GM12878 (cell line): ENCODE data around the gene BORCS5. TPM values are rescaled to one million over a fixed set of nuclear protein-coding genes. Genes with fewer than 3 reads are reported as not detected.

Source experiments
- ATAC-seq: fragments of 200-7000 bp; cut with Tn5 transposase; 3 replicates; pipeline ENCODE4 v1.9.1; 2020; ENCODE audit warnings: mild to moderate bottlenecking, moderate library complexity
- BruUV-seq: library from RNA; stranded (reverse); fragments of 400-500 nt; replicated peaks from 2 replicates; lab custom pipeline; 2021; lab: Mats Ljungman, UMichigan
- CTCF ChIA-PET: fragments of 300-600 bp; sonication (Branson Sonifier 250); formaldehyde crosslinking; extraction: SDS; loops from one replicate; lab custom pipeline; 2021; ENCODE audit warnings: inconsistent platforms; lab: Yijun Ruan, JAX
- POLR2A ChIA-PET: fragments of 350-600 bp; formaldehyde crosslinking; extraction: SDS; loops from one replicate; lab custom pipeline; 2021; ENCODE audit warnings: inconsistent platforms; lab: Charles Lee
- RAD21 ChIA-PET: fragments of 300-600 bp; sonication (Branson Sonifier 250); formaldehyde crosslinking; loops from one replicate; lab custom pipeline; 2023; ENCODE audit warnings: antibody characterized with exemption; ENCODE audit not compliant: unreplicated experiment; lab: Charles Lee
- SMC1A ChIA-PET: fragments of 300-600 bp; sonication (Branson Sonifier 250); formaldehyde crosslinking; loops from one replicate; lab custom pipeline; 2023; ENCODE audit not compliant: unreplicated experiment, uncharacterized antibody; lab: Charles Lee
- DNase-seq: peaks from one replicate; pipeline ENCODE4 v3.0.0-alpha.2; 2011; ENCODE audit warnings: low read depth, low spot score
- FAIRE-seq: peaks from 3 replicates; lab custom pipeline; 2011; peaks lifted over from hg19 to GRCh38; lab: Jason Lieb, UNC
- H2AFZ ChIP-seq: 2 replicates; pipeline ENCODE4 v1.6.0; 2011; ENCODE audit warnings: low read depth, low read length, control low read depth; ENCODE audit not compliant: control insufficient read depth
- H3K27ac ChIP-seq: 2 replicates; pipeline ENCODE4 v1.5.1; 2011; ENCODE audit warnings: control low read depth; ENCODE audit not compliant: control insufficient read depth, insufficient read depth
- H3K27me3 ChIP-seq, 2 experiments: replicated peaks in 1 of 2; 2 replicates each; pipeline versions ENCODE4 v1.6.0 to v1.6.1; 2011; ENCODE audit warnings: low read length in 1 of 2; ENCODE audit not compliant: control insufficient read depth in 2 of 2, insufficient read depth in 2 of 2
- H3K36me3 ChIP-seq, 2 experiments: 2 replicates each; pipeline ENCODE4 v1.5.1; 2011; ENCODE audit warnings: low read length in 1 of 2; ENCODE audit not compliant: control insufficient read depth in 2 of 2, insufficient read depth in 2 of 2
- H3K4me1 ChIP-seq: 2 replicates; pipeline ENCODE4 v1.6.1; 2011; ENCODE audit warnings: mild to moderate bottlenecking, low read length, moderate library complexity, mixed read lengths; ENCODE audit not compliant: control insufficient read depth, insufficient read depth
- H3K4me2 ChIP-seq: 2 replicates; pipeline ENCODE4 v1.6.0; 2011; ENCODE audit warnings: control low read depth; ENCODE audit not compliant: control insufficient read depth, insufficient read depth
- H3K4me3 ChIP-seq: fragments of 200-600 bp; sonication (generic); 2 replicates; pipeline ENCODE4 v1.5.1; 2016
- H3K79me2 ChIP-seq: 2 replicates; pipeline ENCODE4 v1.6.0; 2011; ENCODE audit warnings: low read length; ENCODE audit not compliant: control insufficient read depth, insufficient read depth
- H3K9ac ChIP-seq: 2 replicates; pipeline ENCODE4 v1.8.0; 2011; ENCODE audit warnings: low read length, control low read depth, mixed read lengths; ENCODE audit not compliant: control insufficient read depth, insufficient read depth
- H3K9me3 ChIP-seq: replicated peaks from 3 replicates; pipeline ENCODE4 v1.5.1; 2011; ENCODE audit warnings: mild to moderate bottlenecking, low read length; ENCODE audit not compliant: control insufficient read depth, insufficient read depth
- H4K20me1 ChIP-seq: 2 replicates; pipeline ENCODE4 v1.6.0; 2011; ENCODE audit not compliant: control insufficient read depth, insufficient read depth
- NR2C2 ChIP-seq: IDR thresholded peaks from 2 replicates; pipeline ENCODE4 v1.6.1; 2011; ENCODE audit warnings: borderline replicate concordance, low read depth; ENCODE audit not compliant: control insufficient read depth, insufficient read length
- RAD51 ChIP-seq: fragments of 450-650 bp; IDR thresholded peaks from 2 replicates; pipeline ENCODE4 v1.6.1; 2016; ENCODE audit warnings: moderate library complexity, mild to moderate bottlenecking, inconsistent platforms
- RB1 ChIP-seq: fragments of 450-650 bp; formaldehyde crosslinking; IDR thresholded peaks from 2 replicates; pipeline ENCODE4 v1.6.1; 2017; ENCODE audit warnings: mild to moderate bottlenecking, borderline replicate concordance
- SIN3A ChIP-seq: IDR thresholded peaks from 2 replicates; pipeline ENCODE4 v1.6.1; 2012; ENCODE audit warnings: low read depth, low read length, improper control_type of control experiment
- SMARCA5 ChIP-seq: fragments of 450-650 bp; IDR thresholded peaks from 2 replicates; pipeline ENCODE4 v1.6.1; 2017; ENCODE audit warnings: mild to moderate bottlenecking
- SREBF1 ChIP-seq: IDR thresholded peaks from 2 replicates; pipeline ENCODE4 v1.6.1; 2012; ENCODE audit warnings: mild to moderate bottlenecking, low read length
- SUPT20H ChIP-seq: IDR thresholded peaks from 2 replicates; pipeline ENCODE4 v1.6.1; 2011; ENCODE audit warnings: low read depth, mild to moderate bottlenecking, low read length, moderate library complexity, borderline replicate concordance; ENCODE audit not compliant: control insufficient read depth
- TARDBP ChIP-seq: IDR thresholded peaks from 2 replicates; pipeline ENCODE4 v1.6.1; 2016; ENCODE audit warnings: borderline replicate concordance
- TBL1XR1 ChIP-seq: IDR thresholded peaks from 2 replicates; pipeline ENCODE4 v1.6.1; 2012; ENCODE audit warnings: low read depth, low read length, improper control_type of control experiment
- TCF12 ChIP-seq: IDR thresholded peaks from 2 replicates; pipeline ENCODE4 v1.6.1; 2011; ENCODE audit warnings: low read depth, mild to moderate bottlenecking, low read length
- WRNIP1 ChIP-seq: IDR thresholded peaks from 2 replicates; pipeline ENCODE4 v1.6.1; 2011; ENCODE audit warnings: low read depth, low read length, improper control_type of control experiment, borderline replicate concordance
- WGBS: methylation state at CpG from one replicate; pipeline ENCODE4 v1.1.6; 2016; ENCODE audit warnings: low lambda C conversion rate; ENCODE audit not compliant: insufficient replicate concordance, insufficient coverage; ENCODE audit errors: missing lambda C conversion rate; 5-methylcytosine and 5-hydroxymethylcytosine counted together
- in situ Hi-C: fragments of 300-500 bp; cut with MboI; formaldehyde crosslinking; loops from 9 replicates; pipeline ENCODE4 v1.14.3; 2018; ENCODE audit warnings: mixed read lengths
- intact Hi-C: fragments of 100-400 bp; cut with micrococcal nuclease; formaldehyde crosslinking; loops from one replicate; pipeline ENCODE4 v1.14.2; 2022; ENCODE audit not compliant: unreplicated experiment
- polyA plus RNA-seq, 11 experiments: library from polyadenylated mRNA; depleted of rRNA in 4 of 11; unstranded in 6 of 11; stranded (reverse) in 5 of 11; fragments of >200 nt; fragmentation: Nextera tagmentation in 4 of 11; fragmentation: Illumina TruSeq in 1 of 11; extraction: Ambion mirVana in 4 of 11; extraction: Trizol in 1 of 11; gene quantifications; 1 replicate in 1 of 11; 2 replicates in 10 of 11; pipeline versions ENCODE4 v1.2.1 to v1.2.3, GENCODE V29; 2011 to 2016; ENCODE audit warnings: inconsistent platforms in 2 of 11, missing spikeins in 2 of 11, low read depth in 1 of 11
- total RNA-seq, 4 experiments: library from RNA; depleted of rRNA in 3 of 4; stranded (reverse); fragments of >200 nt in 3 of 4; fragmentation: Illumina TruSeq in 1 of 4; extraction: Trizol in 1 of 4; gene quantifications; 2 replicates each; pipeline versions ENCODE4 v1.2.1 to v1.2.3, GENCODE V29; 2013 to 2021
- TF ChIP-seq, protein P1 (sequence below): fragments of 450-650 bp; IDR thresholded peaks from 2 replicates; pipeline ENCODE4 v1.6.1; 2017; ENCODE audit warnings: borderline replicate concordance
- TF ChIP-seq, protein P2 (sequence below): IDR thresholded peaks from 2 replicates; pipeline ENCODE4 v1.6.1; 2012; ENCODE audit warnings: low read depth, low read length, improper control_type of control experiment
- TF ChIP-seq, protein P3 (sequence below): fragments of 150-350 bp; IDR thresholded peaks from 2 replicates; pipeline ENCODE4 v1.6.1; 2014; ENCODE audit warnings: mild to moderate bottlenecking, low read depth, low read length

BORCS5 gene
- total and polyA plus RNA-seq, 10 of the 15 experiments (the other 5 are each of a cell fraction or from before 2014, with no cell fraction given), result 1.4 to 39.7 (median 16.1) TPM

DNA sequence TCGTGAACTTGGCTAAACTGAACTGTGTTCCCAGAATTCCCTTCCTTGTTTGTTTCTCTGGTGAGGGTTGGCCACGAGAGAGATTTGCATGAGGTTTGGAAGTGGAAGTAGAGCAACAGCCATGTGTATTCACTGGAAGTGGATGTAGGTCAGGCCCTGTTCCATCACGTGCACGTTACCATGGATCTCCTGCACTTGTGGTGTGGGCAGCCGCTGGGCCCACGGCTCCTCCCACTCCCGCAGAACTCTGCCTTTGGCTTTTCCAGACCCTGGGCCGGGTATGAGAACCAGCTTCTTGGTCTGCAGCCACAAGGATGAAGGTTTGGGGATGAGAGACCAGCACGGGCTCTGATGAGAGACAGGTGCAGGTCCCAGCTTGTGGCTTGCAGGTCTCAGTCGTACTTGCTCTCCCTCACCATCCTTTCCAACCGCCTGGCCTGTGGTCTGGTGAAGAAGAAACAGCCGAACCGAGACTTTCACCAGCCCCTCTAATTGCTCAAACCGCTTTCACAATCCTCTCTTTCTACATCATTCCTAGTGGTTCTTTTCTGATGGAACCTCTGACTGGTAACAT is 110.9 kb downstream of the BORCS5 start:
- H4K20me1 ChIP-seq, result no peaks in the 10 kb centered on the region
- SMC1A ChIA-PET, result interaction anchor here (1.2 to 3.6 kb wide), 2 partner anchors 12 to 186 kb away, joined by 3 to 17 read pairs; no protein-coding TSS in a partner anchor
- WGBS, result 88% methylated on average over 14 of the region's 14 CpGs
- DNase-seq (no peak), ATAC-seq (no peak), FAIRE-seq (no peak)
- RAD21 ChIA-PET, result interaction anchor here (0.8 kb wide), 1 partner anchor 8 kb away, joined by 3 read pairs; no protein-coding TSS in a partner anchor
- POLR2A ChIA-PET, result interaction anchor here (1.2 kb wide), 1 partner anchor 8 kb away, joined by 3 read pairs; no protein-coding TSS in a partner anchor
- no TSS peak for BruUV-seq
- CTCF ChIA-PET, result interaction anchor here (1.3 kb wide), 1 partner anchor 9 kb away, joined by 3 read pairs; no protein-coding TSS in a partner anchor
- no peaks in the 10 kb centered on the region for H3K79me2 ChIP-seq
- H3K4me1 ChIP-seq, result no peaks in the 10 kb centered on the region
- H3K9ac ChIP-seq, result no peak overlapping the region
- intact Hi-C loops, result no loop called here
- no peak overlapping the region for H3K27ac ChIP-seq
- H3K4me3 ChIP-seq, result no peak overlapping the region
- peaks cover 0 to 1% of the 10 kb centered on the region in 2 experiments; a peak in 2 of 4 replicates for H3K36me3 ChIP-seq
- no peak overlapping the region for H2AFZ ChIP-seq
- no peaks in the 10 kb centered on the region; the same call in 2 of the 3 replicates for H3K9me3 ChIP-seq
- TF ChIP-seq, protein P1, sequence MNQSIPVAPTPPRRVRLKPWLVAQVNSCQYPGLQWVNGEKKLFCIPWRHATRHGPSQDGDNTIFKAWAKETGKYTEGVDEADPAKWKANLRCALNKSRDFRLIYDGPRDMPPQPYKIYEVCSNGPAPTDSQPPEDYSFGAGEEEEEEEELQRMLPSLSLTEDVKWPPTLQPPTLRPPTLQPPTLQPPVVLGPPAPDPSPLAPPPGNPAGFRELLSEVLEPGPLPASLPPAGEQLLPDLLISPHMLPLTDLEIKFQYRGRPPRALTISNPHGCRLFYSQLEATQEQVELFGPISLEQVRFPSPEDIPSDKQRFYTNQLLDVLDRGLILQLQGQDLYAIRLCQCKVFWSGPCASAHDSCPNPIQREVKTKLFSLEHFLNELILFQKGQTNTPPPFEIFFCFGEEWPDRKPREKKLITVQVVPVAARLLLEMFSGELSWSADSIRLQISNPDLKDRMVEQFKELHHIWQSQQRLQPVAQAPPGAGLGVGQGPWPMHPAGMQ, result no peak
- TF ChIP-seq TCF12 (no peak), SIN3A (no peak), RAD51 (no peak)
- H3K27me3 ChIP-seq, result no peaks in the 10 kb centered on the region
- no peak overlapping the region for H3K4me2 ChIP-seq
- in situ Hi-C loops, result no loop called here

DNA sequence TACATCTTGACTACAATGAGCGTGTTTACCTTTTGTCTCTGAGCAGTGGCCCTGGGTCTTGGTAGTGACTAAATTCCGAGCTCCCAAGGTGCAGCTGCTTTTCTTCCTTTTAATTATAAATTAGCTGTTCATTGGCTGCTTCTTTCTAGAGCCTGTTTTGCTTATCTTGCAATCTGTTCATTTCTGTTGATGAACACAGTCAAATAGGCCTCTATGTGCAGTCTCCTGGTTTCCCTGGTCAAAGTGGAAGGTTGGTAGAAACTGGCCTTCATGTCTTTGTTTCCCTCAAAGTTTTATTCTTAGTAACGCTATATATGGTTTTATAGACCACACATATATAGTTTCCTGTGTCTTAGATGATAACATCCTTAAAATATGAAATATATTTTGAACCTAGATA is 111.7 kb downstream of the BORCS5 start:
- Histone ChIP-seq H3K27ac (no peak overlapping the region), H3K9ac (no peak overlapping the region), H3K4me2 (no peak overlapping the region), H3K79me2 (no peaks in the 10 kb centered on the region), H3K4me3 (no peak overlapping the region), H4K20me1 (no peaks in the 10 kb centered on the region), H3K36me3 (peaks cover 0 to 1% of the 10 kb centered on the region in 2 experiments; a peak in 2 of 4 replicates), H3K27me3 (no peaks in the 10 kb centered on the region), H2AFZ (no peak overlapping the region), H3K9me3 (no peaks in the 10 kb centered on the region; the same call in 2 of the 3 replicates), H3K4me1 (no peaks in the 10 kb centered on the region)
- POLR2A ChIA-PET, result interaction anchor here (1.2 kb wide), 1 partner anchor 9 kb away, joined by 3 read pairs; no protein-coding TSS in a partner anchor
- ATAC-seq (no peak), DNase-seq (no peak), FAIRE-seq (no peak)
- SMC1A ChIA-PET, result no interaction called here
- in situ Hi-C loops (no loop called here), intact Hi-C loops (no loop called here)
- CTCF ChIA-PET, result no interaction called here
- RAD21 ChIA-PET, result no interaction called here
- no TSS peak for BruUV-seq
- WGBS, result 100% methylated on average over 3 of the region's 3 CpGs
- no peak for TF ChIP-seq TARDBP
- no peak for TF ChIP-seq SREBF1
- TF ChIP-seq SMARCA5, result no peak
- TF ChIP-seq, protein P2, sequence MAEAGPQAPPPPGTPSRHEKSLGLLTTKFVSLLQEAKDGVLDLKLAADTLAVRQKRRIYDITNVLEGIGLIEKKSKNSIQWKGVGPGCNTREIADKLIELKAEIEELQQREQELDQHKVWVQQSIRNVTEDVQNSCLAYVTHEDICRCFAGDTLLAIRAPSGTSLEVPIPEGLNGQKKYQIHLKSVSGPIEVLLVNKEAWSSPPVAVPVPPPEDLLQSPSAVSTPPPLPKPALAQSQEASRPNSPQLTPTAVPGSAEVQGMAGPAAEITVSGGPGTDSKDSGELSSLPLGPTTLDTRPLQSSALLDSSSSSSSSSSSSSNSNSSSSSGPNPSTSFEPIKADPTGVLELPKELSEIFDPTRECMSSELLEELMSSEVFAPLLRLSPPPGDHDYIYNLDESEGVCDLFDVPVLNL, result no peak
- TF ChIP-seq, protein P3, sequence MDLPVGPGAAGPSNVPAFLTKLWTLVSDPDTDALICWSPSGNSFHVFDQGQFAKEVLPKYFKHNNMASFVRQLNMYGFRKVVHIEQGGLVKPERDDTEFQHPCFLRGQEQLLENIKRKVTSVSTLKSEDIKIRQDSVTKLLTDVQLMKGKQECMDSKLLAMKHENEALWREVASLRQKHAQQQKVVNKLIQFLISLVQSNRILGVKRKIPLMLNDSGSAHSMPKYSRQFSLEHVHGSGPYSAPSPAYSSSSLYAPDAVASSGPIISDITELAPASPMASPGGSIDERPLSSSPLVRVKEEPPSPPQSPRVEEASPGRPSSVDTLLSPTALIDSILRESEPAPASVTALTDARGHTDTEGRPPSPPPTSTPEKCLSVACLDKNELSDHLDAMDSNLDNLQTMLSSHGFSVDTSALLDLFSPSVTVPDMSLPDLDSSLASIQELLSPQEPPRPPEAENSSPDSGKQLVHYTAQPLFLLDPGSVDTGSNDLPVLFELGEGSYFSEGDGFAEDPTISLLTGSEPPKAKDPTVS, result no peak
- TF ChIP-seq SUPT20H, result no peak
- no peak for TF ChIP-seq NR2C2
- no peak for TF ChIP-seq WRNIP1
- TF ChIP-seq TBL1XR1, result no peak
- no peak for TF ChIP-seq RB1
